BE2C (cell line): ENCODE measurements around the gene FARP1.

ENCODE experiments used
- DNase-seq: peaks from one replicate; pipeline ENCODE4 v3.0.0-alpha.2; 2020
- H3K27me3 ChIP-seq: fragments of 250-450 bp; sonication (Bioruptor Pico); 2 replicates; pipeline ENCODE4 v1.5.1; 2020; ENCODE audit warnings: mild to moderate bottlenecking
- H3K36me3 ChIP-seq: fragments of 250-450 bp; sonication (Bioruptor Pico); 2 replicates; pipeline ENCODE4 v1.5.1; 2020; ENCODE audit warnings: mild to moderate bottlenecking
- H3K4me1 ChIP-seq: fragments of 250-450 bp; sonication (Bioruptor Pico); 2 replicates; pipeline ENCODE4 v1.5.1; 2020
- H3K4me3 ChIP-seq: 2 replicates; pipeline ENCODE4 v1.5.1; 2011; ENCODE audit warnings: low read depth, low read length
- H3K9me3 ChIP-seq: fragments of 250-450 bp; sonication (Bioruptor Pico); 2 replicates; pipeline ENCODE4 v1.5.1; 2020
- CTCF ChIP-seq: IDR thresholded peaks from 2 replicates; pipeline ENCODE4 v1.5.1; 2012; ENCODE audit warnings: mild to moderate bottlenecking, low read depth, low read length

FARP1 gene

GRCh38 chr13:98286799-98287198, 143.9 kb downstream of the FARP1 start:
- no peak for DNase-seq
- Histone ChIP-seq H3K36me3 (no peaks in the 10 kb centered on the region), H3K4me3 (no peak overlapping the region), H3K4me1 (peaks cover 57% of the 10 kb centered on the region), H3K27me3 (no peaks in the 10 kb centered on the region), H3K9me3 (peaks cover 2% of the 10 kb centered on the region; the same call in 1 of the 2 replicates)
- TF ChIP-seq CTCF = no peak

GRCh38 chr13:98288211-98288610, 145.3 kb downstream of the FARP1 start:
- H3K36me3 ChIP-seq = no peaks in the 10 kb centered on the region
- no peak overlapping the region for H3K4me3 ChIP-seq
- no peaks in the 10 kb centered on the region for H3K27me3 ChIP-seq
- no peak for DNase-seq
- peaks cover 65% of the 10 kb centered on the region for H3K4me1 ChIP-seq
- no peak for TF ChIP-seq CTCF
- peaks cover 2% of the 10 kb centered on the region; the same call in 1 of the 2 replicates for H3K9me3 ChIP-seq

- Histone ChIP-seq H3K4me1 (peaks cover 58% of the 10 kb centered on the region), H3K27me3 (no peaks in the 10 kb centered on the region), H3K9me3 (peaks cover 2% of the 10 kb centered on the region; the same call in 1 of the 2 replicates), H3K4me3 (peak overlapping the region; percentile 21), H3K36me3 (no peaks in the 10 kb centered on the region)
- peak; percentile 79 for DNase-seq
- no peak for TF ChIP-seq CTCF
These were observed 146.5 kb downstream of the FARP1 start for GRCh38 chr13:98289339-98289945.

GRCh38 chr13:98290261-98290660, 147.4 kb downstream of the FARP1 start:
- H3K9me3 ChIP-seq = peaks cover 2% of the 10 kb centered on the region; the same call in 1 of the 2 replicates
- no peaks in the 10 kb centered on the region for H3K36me3 ChIP-seq
- DNase-seq = no peak
- no peak overlapping the region for H3K4me3 ChIP-seq
- H3K4me1 ChIP-seq = peaks cover 50% of the 10 kb centered on the region
- no peak for TF ChIP-seq CTCF
- no peaks in the 10 kb centered on the region for H3K27me3 ChIP-seq

- Histone ChIP-seq H3K4me3 (no peak overlapping the region), H3K27me3 (no peaks in the 10 kb centered on the region), H3K4me1 (peaks cover 38% of the 10 kb centered on the region), H3K9me3 (peaks cover 2% of the 10 kb centered on the region; the same call in 1 of the 2 replicates), H3K36me3 (no peaks in the 10 kb centered on the region)
- DNase-seq = no peak
- TF ChIP-seq CTCF = no peak
These were observed 148.8 kb downstream of the FARP1 start for GRCh38 chr13:98291658-98292057.

- no peak overlapping the region for H3K4me3 ChIP-seq
- no peak for DNase-seq
- peaks cover 45% of the 10 kb centered on the region for H3K4me1 ChIP-seq
- peaks cover 2% of the 10 kb centered on the region; the same call in 1 of the 2 replicates for H3K9me3 ChIP-seq
- no peaks in the 10 kb centered on the region for H3K27me3 ChIP-seq
- TF ChIP-seq CTCF = no peak
- no peaks in the 10 kb centered on the region for H3K36me3 ChIP-seq
These were observed 150.2 kb downstream of the FARP1 start for GRCh38 chr13:98293103-98293502.
